Esophagus muscularis mucosa (tissue), 2 donors: ENCODE results near the gene NGFR.

Experiments used
- POLR2A ChIP-seq: fragments of 450-650 bp; IDR thresholded peaks from one replicate; pipeline ENCODE4 v1.6.1; 2017; ENCODE audit warnings: antibody characterized with exemption, moderate library complexity, mild to moderate bottlenecking, low read depth
- POLR2AphosphoS5 ChIP-seq, 2 donors: sonication (generic); formaldehyde crosslinking; IDR thresholded peaks; one replicate each; pipeline ENCODE4 v1.6.1; 2017; ENCODE audit warnings: antibody characterized with exemption in 2 of 2

- no peak for TF ChIP-seq POLR2A
- TF ChIP-seq POLR2AphosphoS5 (IDR thresholded peaks at IDR 0.05), result no peak
Measured at GRCh38 chr17:49527927-49528651, 33.0 kb downstream of the NGFR start.
